Skeletal muscle satellite cell (primary cell): ENCODE results near the gene TAF1A.

Source experiments
- H3K27me3 ChIP-seq: 2 replicates; pipeline ENCODE4 v1.7.0; 2013; ENCODE audit warnings: low read length; ENCODE audit not compliant: control insufficient read depth, insufficient read depth
- H3K36me3 ChIP-seq: 2 replicates; pipeline ENCODE4 v1.7.0; 2013; ENCODE audit warnings: mild to moderate bottlenecking, control low read depth, low read length; ENCODE audit not compliant: insufficient read depth
- H3K4me1 ChIP-seq: 2 replicates; pipeline ENCODE4 v1.7.0; 2013; ENCODE audit warnings: low read length; ENCODE audit not compliant: control insufficient read depth, insufficient read depth
- H3K4me2 ChIP-seq: 2 replicates; pipeline ENCODE4 v1.7.0; 2013; ENCODE audit warnings: mild to moderate bottlenecking, low read length
- H3K4me3 ChIP-seq: 2 replicates; pipeline ENCODE4 v1.7.0; 2013; ENCODE audit warnings: low read length
- H3K9ac ChIP-seq: 2 replicates; pipeline ENCODE4 v1.7.0; 2013; ENCODE audit warnings: mild to moderate bottlenecking, low read depth, low read length, moderate library complexity
- H3K9me3 ChIP-seq: replicated peaks from 2 replicates; pipeline ENCODE4 v1.7.0; 2013; ENCODE audit warnings: mild to moderate bottlenecking, control low read depth, low read length

The TAF1A gene

GRCh38 chr1:222554177-222554576 lies 35.6 kb downstream of the TAF1A start:
- no peaks in the 10 kb centered on the region for H3K9me3 ChIP-seq
- H3K4me3 ChIP-seq: no peak overlapping the region
- H3K4me2 ChIP-seq: no peak overlapping the region
- H3K36me3 ChIP-seq: peaks cover 11% of the 10 kb centered on the region
- H3K9ac ChIP-seq: no peak overlapping the region
- no peaks in the 10 kb centered on the region for H3K4me1 ChIP-seq
- no peaks in the 10 kb centered on the region for H3K27me3 ChIP-seq

GRCh38 chr1:222552882-222553281 lies 36.9 kb downstream of the TAF1A start:
- H3K9me3 ChIP-seq: no peaks in the 10 kb centered on the region
- H3K4me3 ChIP-seq: no peak overlapping the region
- H3K27me3 ChIP-seq: no peaks in the 10 kb centered on the region
- H3K9ac ChIP-seq: no peak overlapping the region
- H3K4me1 ChIP-seq: peaks cover 4% of the 10 kb centered on the region
- no peak overlapping the region for H3K4me2 ChIP-seq
- H3K36me3 ChIP-seq: peaks cover 11% of the 10 kb centered on the region

- H3K36me3 ChIP-seq: no peaks in the 10 kb centered on the region
- peaks cover 22% of the 10 kb centered on the region for H3K4me1 ChIP-seq
- H3K4me3 ChIP-seq: peak within 1 kb of the TSS; percentile 27
- H3K27me3 ChIP-seq: no peaks in the 10 kb centered on the region
- H3K9me3 ChIP-seq: no peaks in the 10 kb centered on the region
- H3K4me2 ChIP-seq: peak within 1 kb of the TSS; percentile 78
- no peak within 1 kb of the TSS for H3K9ac ChIP-seq
These were observed 41.6 kb downstream of the TAF1A start, which contains the start of gene HHIPL2 for GRCh38 chr1:222547944-222548671. HHIPL2 (minus strand) TSS chr1:222548104; CDS start chr1:222548044, 60 bp downstream.

GRCh38 chr1:222547260-222547614 lies 42.5 kb downstream of the TAF1A start:
- H3K27me3 ChIP-seq: no peaks in the 10 kb centered on the region
- H3K9ac ChIP-seq: no peak overlapping the region
- no peaks in the 10 kb centered on the region for H3K9me3 ChIP-seq
- H3K4me1 ChIP-seq: peaks cover 22% of the 10 kb centered on the region
- H3K36me3 ChIP-seq: no peaks in the 10 kb centered on the region
- H3K4me2 ChIP-seq: peak overlapping the region; percentile 78
- peak overlapping the region; percentile 27 for H3K4me3 ChIP-seq

DNA sequence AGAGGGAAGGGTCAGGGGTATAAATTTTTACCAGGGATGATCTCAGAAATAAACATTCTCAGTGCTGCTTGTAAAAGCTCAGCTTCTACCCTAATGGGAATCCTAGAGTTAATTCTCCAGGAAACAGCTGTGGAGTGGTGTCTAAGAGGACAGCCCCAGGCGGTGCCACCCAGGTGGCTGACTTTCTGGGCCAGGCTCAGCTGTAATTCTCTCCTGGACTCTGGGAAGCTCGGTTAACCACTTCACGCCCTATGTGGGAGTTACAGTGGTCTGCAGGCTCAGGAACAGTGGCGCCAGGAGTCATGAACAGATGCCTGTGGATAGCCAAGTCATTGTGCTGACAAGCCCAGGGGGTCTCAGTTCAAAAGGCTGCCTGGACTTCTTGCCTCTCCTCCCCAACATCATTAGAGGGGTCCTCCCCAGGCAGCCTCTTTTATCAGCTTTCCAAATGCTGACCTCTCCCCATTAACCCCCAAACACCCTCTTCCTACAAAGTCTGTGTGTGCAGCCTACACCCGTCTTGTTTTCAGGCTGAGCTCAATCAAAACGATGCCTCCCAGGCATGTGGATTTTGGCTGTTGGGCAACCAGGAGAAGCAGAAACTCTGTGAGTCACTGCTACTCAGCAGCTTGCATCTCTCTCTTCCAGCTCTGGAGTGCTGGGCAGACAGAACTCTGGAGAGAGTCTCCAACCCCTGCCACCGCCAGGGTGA lies 43.0 kb downstream of the TAF1A start:
- no peaks in the 10 kb centered on the region for H3K9me3 ChIP-seq
- peak overlapping the region; percentile 27 for H3K4me3 ChIP-seq
- no peaks in the 10 kb centered on the region for H3K36me3 ChIP-seq
- H3K27me3 ChIP-seq: no peaks in the 10 kb centered on the region
- peak overlapping the region; percentile 18 for H3K9ac ChIP-seq
- H3K4me1 ChIP-seq: peaks cover 22% of the 10 kb centered on the region
- peak overlapping the region; percentile 78 for H3K4me2 ChIP-seq

- Histone ChIP-seq H3K9ac (no peak overlapping the region), H3K4me3 (no peak overlapping the region), H3K4me1 (peaks cover 22% of the 10 kb centered on the region), H3K9me3 (no peaks in the 10 kb centered on the region), H3K27me3 (no peaks in the 10 kb centered on the region), H3K36me3 (no peaks in the 10 kb centered on the region), H3K4me2 (peak overlapping the region; percentile 78)
These were observed 43.6 kb downstream of the TAF1A start for GRCh38 chr1:222546091-222546490.

- H3K27me3 ChIP-seq: no peaks in the 10 kb centered on the region
- no peak overlapping the region for H3K4me3 ChIP-seq
- no peak overlapping the region for H3K9ac ChIP-seq
- H3K4me1 ChIP-seq: peaks cover 22% of the 10 kb centered on the region
- H3K4me2 ChIP-seq: no peak overlapping the region
- no peaks in the 10 kb centered on the region for H3K9me3 ChIP-seq
- no peaks in the 10 kb centered on the region for H3K36me3 ChIP-seq
These were observed 45.9 kb downstream of the TAF1A start for GRCh38 chr1:222543817-222544216.

GRCh38 chr1:222540598-222540995 lies 49.1 kb downstream of the TAF1A start:
- Histone ChIP-seq H3K4me1 (no peaks in the 10 kb centered on the region), H3K27me3 (no peaks in the 10 kb centered on the region), H3K4me3 (no peak overlapping the region), H3K4me2 (no peak overlapping the region), H3K9ac (no peak overlapping the region), H3K9me3 (no peaks in the 10 kb centered on the region), H3K36me3 (no peaks in the 10 kb centered on the region)

- Histone ChIP-seq H3K27me3 (no peaks in the 10 kb centered on the region), H3K9me3 (no peaks in the 10 kb centered on the region), H3K36me3 (no peaks in the 10 kb centered on the region), H3K4me2 (no peak overlapping the region), H3K4me3 (no peak overlapping the region), H3K9ac (no peak overlapping the region), H3K4me1 (no peaks in the 10 kb centered on the region)
These were observed 49.7 kb downstream of the TAF1A start for GRCh38 chr1:222539951-222540597.

DNA sequence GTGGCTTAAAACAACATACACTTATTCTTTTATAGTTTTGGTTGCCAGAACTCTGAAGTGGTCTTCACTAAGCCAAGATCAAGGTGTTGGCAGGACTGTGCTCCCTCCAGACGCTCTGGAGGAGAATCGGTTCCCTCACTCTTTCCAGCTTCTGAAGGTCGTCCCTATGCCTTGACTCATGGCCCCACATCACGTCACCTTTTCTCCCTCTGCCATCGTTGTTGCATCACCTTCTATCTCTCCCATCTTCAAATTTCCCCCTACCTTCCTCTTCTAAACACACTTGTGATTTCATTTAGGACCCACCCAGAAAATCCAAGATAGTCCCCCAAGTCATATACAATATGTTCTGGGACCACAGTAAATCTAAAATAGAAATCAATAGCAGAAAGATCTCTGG lies 54.3 kb downstream of the TAF1A start:
- H3K36me3 ChIP-seq: no peaks in the 10 kb centered on the region
- no peaks in the 10 kb centered on the region for H3K4me1 ChIP-seq
- no peaks in the 10 kb centered on the region for H3K9me3 ChIP-seq

DNA sequence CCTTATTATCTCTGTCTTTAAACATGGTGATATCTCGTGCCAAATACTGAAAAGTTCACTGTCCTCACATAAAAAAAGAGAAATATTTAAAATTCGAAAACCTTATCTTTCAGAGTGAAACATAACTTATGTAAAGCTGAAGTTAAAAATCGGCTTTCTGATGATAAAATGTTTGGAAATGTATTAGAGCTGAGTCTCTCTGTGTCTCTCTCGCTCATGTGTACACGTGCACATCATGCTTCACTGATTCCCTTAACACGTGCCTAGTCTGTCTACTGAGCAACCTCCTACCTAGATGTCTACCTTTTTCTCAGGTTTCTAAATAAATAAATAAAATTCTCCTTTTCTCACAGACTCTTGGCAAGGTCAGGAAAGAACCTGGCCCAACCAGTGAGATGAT lies 58.9 kb downstream of the TAF1A start:
- no peak overlapping the region for H3K4me2 ChIP-seq
- no peaks in the 10 kb centered on the region for H3K36me3 ChIP-seq
- peaks cover 5% of the 10 kb centered on the region for H3K4me1 ChIP-seq
- no peak overlapping the region for H3K4me3 ChIP-seq
- H3K9me3 ChIP-seq: no peaks in the 10 kb centered on the region
- no peak overlapping the region for H3K9ac ChIP-seq
- H3K27me3 ChIP-seq: peaks cover 4% of the 10 kb centered on the region

More for the DNA sequence above, 54.3 kb downstream of the TAF1A start:
- Histone ChIP-seq H3K9ac (no peak overlapping the region), H3K4me3 (no peak overlapping the region), H3K4me2 (no peak overlapping the region), H3K27me3 (no peaks in the 10 kb centered on the region)
